GM19193 (cell line): ENCODE data around the gene ABHD14A.

ENCODE experiments used
- POLR2A ChIP-seq: IDR thresholded peaks from 4 replicates; pipeline ENCODE4 v1.6.1; 2011; ENCODE audit not compliant: insufficient read depth, insufficient read length; ENCODE audit errors: extremely low read depth

Gene ABHD14A

GRCh38 chr3:51937611-51938450 lies 37.0 kb upstream of the ABHD14A start:
- TF ChIP-seq POLR2A: no peak

GRCh38 chr3:51938780-51939425 lies 36.0 kb upstream of the ABHD14A start:
- TF ChIP-seq POLR2A: no peak

GRCh38 chr3:51940648-51941462 lies 34.0 kb upstream of the ABHD14A start:
- TF ChIP-seq POLR2A: no peak

GRCh38 chr3:51941463-51941797 lies 33.4 kb upstream of the ABHD14A start:
- no peak for TF ChIP-seq POLR2A

- peak; percentile 67 for TF ChIP-seq POLR2A
Observed at GRCh38 chr3:51941798-51942602, 32.9 kb upstream of the ABHD14A start, which contains the start of the genes PARP3 and RRP9. Gene PARP3 (plus strand): TSS chr3:51942363. CDS start chr3:51943356, 993 bp downstream. Gene RRP9 (minus strand): TSS chr3:51941904. CDS start chr3:51941867, 37 bp downstream.

GRCh38 chr3:51942603-51943450 lies 32.0 kb upstream of the ABHD14A start:
- no peak for TF ChIP-seq POLR2A

- no peak for TF ChIP-seq POLR2A
Observed at GRCh38 chr3:51943451-51944391, 31.1 kb upstream of the ABHD14A start.

GRCh38 chr3:51944451-51945021 lies 30.3 kb upstream of the ABHD14A start:
- TF ChIP-seq POLR2A: no peak

GRCh38 chr3:51945031-51945840 lies 29.6 kb upstream of the ABHD14A start:
- TF ChIP-seq POLR2A: no peak

GRCh38 chr3:51945926-51946705 lies 28.7 kb upstream of the ABHD14A start:
- no peak for TF ChIP-seq POLR2A

GRCh38 chr3:51946796-51947195 lies 28.1 kb upstream of the ABHD14A start:
- TF ChIP-seq POLR2A: no peak
